K562 (cell line): ENCODE data around the gene PRKAG1. TPM values are rescaled to one million over a fixed set of nuclear protein-coding genes. Genes with fewer than 3 reads are reported as not detected.

Experiments used
- BDP1 ChIP-seq: IDR thresholded peaks from 3 replicates; pipeline ENCODE4 v1.6.1; 2011; ENCODE audit not compliant: insufficient read length, insufficient read depth
- CC2D1A ChIP-seq: fragments of 450-650 bp; IDR thresholded peaks from 2 replicates; pipeline ENCODE4 v1.6.1; 2017; ENCODE audit warnings: mild to moderate bottlenecking
- CHD2 ChIP-seq: IDR thresholded peaks from 2 replicates; pipeline ENCODE4 v1.6.1; 2011; ENCODE audit warnings: low read depth, low read length
- ETV1 ChIP-seq: fragments of 450-650 bp; conservative IDR thresholded peaks from 2 replicates; pipeline ENCODE4 v1.6.1; 2016; ENCODE audit warnings: missing genetic modification characterization, control low read depth, low read depth, missing compliant biosample characterization
- GABPB1 ChIP-seq: sonication (generic); formaldehyde crosslinking; IDR thresholded peaks from 2 replicates; pipeline ENCODE4 v1.8.0; 2022; ENCODE audit warnings: mild to moderate bottlenecking, missing genetic modification reagents
- HNRNPUL1 ChIP-seq: fragments of 200-400 bp; formaldehyde crosslinking; IDR thresholded peaks from 2 replicates; pipeline ENCODE4 v1.6.1; 2017; ENCODE audit warnings: low read length
- JUNB ChIP-seq: fragments of 450-650 bp; formaldehyde crosslinking; conservative IDR thresholded peaks from 2 replicates; pipeline ENCODE4 v1.4.0; 2020; ENCODE audit warnings: mild to moderate bottlenecking
- KLF16 ChIP-seq: IDR thresholded peaks from 2 replicates; pipeline ENCODE4 v1.6.1; 2016; ENCODE audit warnings: antibody characterized with exemption
- NELFE ChIP-seq: IDR thresholded peaks from 2 replicates; pipeline ENCODE4 v1.6.1; 2011; ENCODE audit warnings: mild to moderate bottlenecking; ENCODE audit not compliant: insufficient read depth, insufficient read length
- NFE2L1 ChIP-seq: fragments of 450-650 bp; IDR thresholded peaks from 2 replicates; pipeline ENCODE4 v1.6.1; 2016; ENCODE audit warnings: missing genetic modification characterization, low read depth, mild to moderate bottlenecking, missing compliant biosample characterization, moderate library complexity, borderline replicate concordance
- POLR3G ChIP-seq: IDR thresholded peaks from 2 replicates; pipeline ENCODE4 v1.6.1; 2011; ENCODE audit not compliant: insufficient read length, insufficient replicate concordance; ENCODE audit errors: extremely low read depth
- SMARCB1 ChIP-seq: IDR thresholded peaks from 2 replicates; pipeline ENCODE4 v1.6.1; 2011; ENCODE audit warnings: improper control_type of control experiment, low read depth; ENCODE audit not compliant: insufficient read length
- SMC3 ChIP-seq: conservative IDR thresholded peaks from 2 replicates; pipeline ENCODE4 v1.6.1; 2011; ENCODE audit warnings: low read depth, low read length, improper control_type of control experiment; ENCODE audit not compliant: insufficient read depth
- THRA ChIP-seq: fragments of 450-650 bp; IDR thresholded peaks from 2 replicates; pipeline ENCODE4 v1.6.1; 2017; ENCODE audit warnings: mild to moderate bottlenecking, moderate library complexity
- TSHZ1 ChIP-seq: fragments of 250-450 bp; sonication (Bioruptor Pico); IDR thresholded peaks from 2 replicates; pipeline ENCODE4 v1.4.0; 2020; ENCODE audit warnings: mild to moderate bottlenecking, moderate library complexity
- VEZF1 ChIP-seq: fragments of 200-800 bp; sonication (Bioruptor generic); IDR thresholded peaks from 2 replicates; pipeline ENCODE4 v1.6.1; 2017; ENCODE audit warnings: missing genetic modification characterization, missing compliant biosample characterization
- YY1 ChIP-seq, 3 experiments: IDR thresholded peaks; 2 replicates each; pipeline ENCODE4 v1.6.1; 2011; ENCODE audit warnings: low read length in 2 of 3, mild to moderate bottlenecking in 2 of 3, moderate library complexity in 2 of 3, borderline replicate concordance in 1 of 3, control low read depth in 1 of 3, low read depth in 1 of 3; ENCODE audit not compliant: insufficient read depth in 3 of 3, insufficient replicate concordance in 2 of 3, control insufficient read depth in 1 of 3, insufficient read length in 1 of 3; ENCODE audit errors: extremely low read depth in 1 of 3
- ZBED1 ChIP-seq: IDR thresholded peaks from 2 replicates; pipeline ENCODE4 v1.6.1; 2014
- ZBTB9 ChIP-seq: fragments of 450-650 bp; formaldehyde crosslinking; IDR thresholded peaks from 2 replicates; pipeline ENCODE4 v1.4.0; 2020; ENCODE audit warnings: mild to moderate bottlenecking, moderate library complexity
- ZNF785 ChIP-seq: fragments of 250-450 bp; sonication (Bioruptor Pico); IDR thresholded peaks from 2 replicates; pipeline ENCODE4 v1.4.0; 2020; ENCODE audit warnings: mild to moderate bottlenecking
- polyA plus RNA-seq, 8 experiments: library from polyadenylated mRNA; depleted of rRNA in 4 of 8; stranded (reverse) in 5 of 8; unstranded in 3 of 8; fragments of >200 nt; fragmentation: Nextera tagmentation in 2 of 8; fragmentation: Illumina TruSeq in 1 of 8; extraction: Ambion mirVana in 2 of 8; extraction: Trizol in 1 of 8; gene quantifications; 2 replicates each; pipeline versions ENCODE4 v1.2.1 to v1.2.3, GENCODE V29; 2011 to 2014; ENCODE audit warnings: inconsistent platforms in 1 of 8, missing spikeins in 1 of 8
- total RNA-seq, 7 experiments: library from RNA; depleted of rRNA in 6 of 7; stranded (reverse); fragments of >200 nt in 6 of 7; fragmentation: Illumina TruSeq in 2 of 7; extraction: Trizol in 2 of 7; gene quantifications; 2 replicates each; pipeline versions ENCODE4 v1.2.1 to v1.2.3, GENCODE V29; 2011 to 2021; ENCODE audit warnings: low replicate concordance in 1 of 7

PRKAG1 gene
- total and polyA plus RNA-seq, 9 of the 15 experiments (the other 6 are each of a cell fraction or from before 2014, with no cell fraction given): 51.1 to 126 (median 79.1) TPM

- TF ChIP-seq VEZF1 (CRISPR knock-in tag) (peak; percentile 85), YY1 (IDR thresholded peaks at IDR 0.05; ENCODE audit: borderline replicate concordance in 1 of 3, control insufficient read depth in 1 of 3, extremely low read depth in 1 of 3, insufficient read depth in 3 of 3, insufficient read length in 1 of 3, insufficient replicate concordance in 2 of 3, low read depth in 1 of 3, low read length in 2 of 3) (no peak), THRA (no peak), ZBTB9 (CRISPR knock-in tag) (0 out of 2 replicates have a peak, but pooled peaks have one; percentile 20), JUNB (CRISPR knock-in tag) (0 out of 2 replicates have a peak, but pooled peaks have one; percentile 22), CHD2 (peak; percentile 14; the same call in 1 of the 2 replicates), ETV1 (peak; percentile 18; the same call in 1 of the 2 replicates), SMARCB1 (no peak), CC2D1A (peak; percentile 11; the same call in 1 of the 2 replicates), GABPB1 (CRISPR knock-in tag) (no peak), ZNF785 (CRISPR knock-in tag) (no peak), KLF16 (0 out of 2 replicates have a peak, but pooled peaks have one; percentile 16), SMC3 (no peak), NELFE (no peak), HNRNPUL1 (no peak), POLR3G (no peak), TSHZ1 (no peak), NFE2L1 (tag) (no peak), ZBED1 (no peak), BDP1 (no peak)
Measured at GRCh38 chr12:48956279-48957140, 62.1 kb downstream of the PRKAG1 start (continued).
